Measurements from ENCODE around the gene POU3F2.
A peak's percentile ranks its signal among the peaks of the same experiment; 100 is the strongest.

Gene POU3F2

GRCh38 chr6:98834060-98835031 lies at the start of gene POU3F2:
TSS of gene POU3F2 (plus strand) at chr6:98834574. CDS start at chr6:98834874, 300 bp downstream.
- peak; percentile 70 to 81 (median 70) for DNase-seq

GRCh38 chr6:98787435-98787834 lies 46.9 kb upstream of the POU3F2 start:
- DNase-seq: no peak

GRCh38 chr6:98787961-98788360 lies 46.4 kb upstream of the POU3F2 start:
- DNase-seq: no peak

GRCh38 chr6:98794307-98794842 lies 40.0 kb upstream of the POU3F2 start:
- no peak for DNase-seq

- no peak for DNase-seq
Measured at GRCh38 chr6:98797217-98797994, 37.0 kb upstream of the POU3F2 start.

- DNase-seq: no peak
Measured at GRCh38 chr6:98800866-98801265, 33.5 kb upstream of the POU3F2 start.

GRCh38 chr6:98808541-98809210 lies 25.7 kb upstream of the POU3F2 start:
- DNase-seq: no peak

- no peak for DNase-seq
Measured at GRCh38 chr6:98812220-98812619, 22.2 kb upstream of the POU3F2 start.

GRCh38 chr6:98816799-98817198 lies 17.6 kb upstream of the POU3F2 start:
- no peak for DNase-seq

- DNase-seq: no peak
Measured at GRCh38 chr6:98821756-98822405, 12.5 kb upstream of the POU3F2 start.

GRCh38 chr6:98823428-98824161 lies 10.8 kb upstream of the POU3F2 start:
- no peak for DNase-seq

GRCh38 chr6:98824162-98824901 lies 10.0 kb upstream of the POU3F2 start:
- no peak for DNase-seq

GRCh38 chr6:98824902-98825599 lies 9.3 kb upstream of the POU3F2 start:
- DNase-seq: no peak

- DNase-seq: no peak
Measured at GRCh38 chr6:98825600-98826230, 8.7 kb upstream of the POU3F2 start.

GRCh38 chr6:98827295-98828159 lies 6.8 kb upstream of the POU3F2 start:
- DNase-seq: no peak

GRCh38 chr6:98828211-98828788 lies 6.1 kb upstream of the POU3F2 start:
- no peak for DNase-seq

GRCh38 chr6:98828941-98829411 lies 5.4 kb upstream of the POU3F2 start:
- no peak for DNase-seq

GRCh38 chr6:98830146-98830545 lies 4.2 kb upstream of the POU3F2 start:
- DNase-seq: no peak

Measured in suppressor macrophage treated with lipopolysaccharide for 1 hour (primary cell).